IPS-15b (cell line): ENCODE results near the gene FHDC1.

Source experiments
- H3K27me3 ChIP-seq: one replicate; pipeline ENCODE4 v1.6.1; 2013; ENCODE audit warnings: low read length; ENCODE audit not compliant: control insufficient read depth, insufficient read depth
- H3K36me3 ChIP-seq: one replicate; pipeline ENCODE4 v1.6.1; 2013; ENCODE audit warnings: low read length; ENCODE audit not compliant: control insufficient read depth, insufficient read depth
- H3K4me1 ChIP-seq: one replicate; pipeline ENCODE4 v1.6.1; 2013; ENCODE audit warnings: mild to moderate bottlenecking, low read length; ENCODE audit not compliant: control insufficient read depth, insufficient read depth
- H3K4me3 ChIP-seq: one replicate; pipeline ENCODE4 v1.5.1; 2013; ENCODE audit warnings: low read depth, low read length
- H3K9ac ChIP-seq: one replicate; pipeline ENCODE4 v1.6.1; 2013; ENCODE audit warnings: low read depth, mild to moderate bottlenecking, low read length
- H3K9me3 ChIP-seq: one replicate; pipeline ENCODE4 v1.6.1; 2013; ENCODE audit warnings: mild to moderate bottlenecking, low read length; ENCODE audit not compliant: control insufficient read depth, insufficient read depth

Gene FHDC1

DNA sequence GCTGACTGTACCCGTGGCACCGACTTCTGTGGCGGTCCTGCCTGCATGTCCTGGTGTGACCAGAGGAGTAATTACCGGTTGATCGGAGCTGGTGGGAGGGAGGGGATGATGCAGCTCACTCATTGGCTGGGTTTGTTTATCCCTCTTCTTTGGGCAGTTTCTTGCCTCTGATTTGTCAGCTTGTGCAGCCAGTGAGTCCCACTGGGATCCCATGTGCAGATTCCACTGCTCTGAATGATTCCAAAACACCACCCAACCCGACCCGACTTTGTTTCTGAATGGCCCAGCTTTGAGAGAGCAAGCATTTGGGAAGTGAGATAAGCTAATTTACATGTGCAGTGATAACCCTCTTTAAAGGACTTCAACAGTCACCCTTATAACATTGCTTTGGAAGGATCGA lies 13.8 kb downstream of the FHDC1 start:
- H3K27me3 ChIP-seq, result no peaks in the 10 kb centered on the region
- no peak overlapping the region for H3K4me3 ChIP-seq
- no peaks in the 10 kb centered on the region for H3K9me3 ChIP-seq
- H3K9ac ChIP-seq, result no peak overlapping the region
- peaks cover 9% of the 10 kb centered on the region for H3K36me3 ChIP-seq
- H3K4me1 ChIP-seq, result peaks cover 21% of the 10 kb centered on the region

DNA sequence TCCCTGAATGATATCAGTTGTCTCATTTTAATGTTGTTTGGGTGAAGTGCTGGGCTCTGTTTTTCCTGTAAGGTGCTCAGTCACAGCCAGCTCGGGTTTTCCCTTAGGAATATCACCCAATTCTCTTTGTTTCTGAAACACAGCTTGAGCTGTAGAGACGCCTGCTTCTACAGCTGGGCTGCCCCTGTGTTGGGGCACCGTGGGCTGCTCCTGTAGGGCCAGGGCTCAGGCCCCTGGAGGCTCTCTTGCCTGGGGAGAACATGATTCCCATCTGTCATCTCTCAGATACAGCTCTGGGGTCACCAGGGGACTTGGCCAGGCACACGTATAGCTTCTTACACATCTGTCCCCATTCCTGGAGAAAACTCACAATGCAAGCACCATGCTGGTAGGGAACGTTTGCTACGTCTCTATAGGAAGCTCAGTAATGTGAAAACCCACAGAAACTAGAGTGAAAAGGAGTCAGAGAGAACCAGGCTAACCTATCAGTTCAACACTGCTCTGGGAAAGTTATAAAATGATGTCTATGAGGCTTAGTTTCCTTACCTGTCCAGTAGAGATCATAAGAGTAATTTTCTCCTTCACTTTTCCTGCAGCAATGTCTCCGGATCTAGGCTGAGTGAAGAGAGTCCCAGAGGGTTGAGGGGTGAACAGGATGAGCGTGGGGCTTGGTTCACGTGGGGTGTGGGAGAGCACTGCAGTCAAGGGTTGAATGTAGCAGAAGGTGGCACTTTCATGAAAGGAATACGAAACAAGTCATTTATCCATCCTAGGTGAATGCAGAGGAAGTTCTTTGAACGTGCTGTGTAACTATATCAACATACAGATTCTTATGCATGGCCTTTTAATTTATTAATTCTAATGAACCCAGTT lies 14.5 kb downstream of the FHDC1 start:
- H3K9ac ChIP-seq, result no peak overlapping the region
- no peaks in the 10 kb centered on the region for H3K27me3 ChIP-seq
- peaks cover 9% of the 10 kb centered on the region for H3K36me3 ChIP-seq
- H3K4me3 ChIP-seq, result no peak overlapping the region
- H3K4me1 ChIP-seq, result peaks cover 21% of the 10 kb centered on the region
- H3K9me3 ChIP-seq, result no peaks in the 10 kb centered on the region

DNA sequence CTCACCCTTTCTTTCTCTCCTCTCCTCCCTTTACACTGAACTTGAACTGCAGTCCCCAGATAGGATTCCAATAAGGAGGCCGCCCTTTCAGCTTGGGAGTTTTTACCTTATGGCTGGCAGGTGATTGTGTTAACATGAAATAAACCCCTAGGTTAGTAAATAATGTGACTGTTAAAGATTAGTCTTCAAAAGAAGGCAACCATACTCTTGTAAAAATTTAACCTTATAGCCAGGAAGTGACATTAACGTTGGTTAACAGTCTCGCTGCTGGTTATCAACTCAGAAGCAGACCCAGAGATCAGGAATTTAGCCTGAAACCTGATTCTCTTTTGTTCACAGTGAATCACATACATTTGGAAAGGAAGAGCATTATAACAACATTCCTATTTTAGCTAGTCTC lies 15.2 kb downstream of the FHDC1 start:
- Histone ChIP-seq H3K36me3 (peaks cover 9% of the 10 kb centered on the region), H3K4me3 (no peak overlapping the region), H3K9ac (no peak overlapping the region)

DNA sequence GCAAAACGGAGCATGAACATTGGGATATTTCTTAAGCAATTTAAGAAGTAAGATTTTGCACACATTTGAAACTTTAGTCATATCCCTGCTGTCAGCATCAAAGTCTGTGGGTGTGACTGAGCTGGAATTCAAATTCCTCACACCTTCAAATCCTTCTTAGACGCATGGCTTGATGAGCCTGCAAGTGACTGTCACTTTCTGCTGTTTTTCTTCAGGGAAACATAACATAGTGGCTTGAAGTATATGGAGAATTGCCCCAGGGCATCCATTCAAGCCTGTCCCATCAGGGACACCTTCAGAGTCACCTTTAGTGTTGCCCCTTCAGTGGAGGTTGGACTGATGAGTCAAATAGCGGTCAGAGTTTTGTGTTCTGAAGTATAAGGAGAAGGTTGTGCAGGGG lies 17.4 kb downstream of the FHDC1 start:
- no peak overlapping the region for H3K4me3 ChIP-seq
- H3K9me3 ChIP-seq, result no peaks in the 10 kb centered on the region
- H3K36me3 ChIP-seq, result peaks cover 7% of the 10 kb centered on the region
- no peak overlapping the region for H3K9ac ChIP-seq
- H3K27me3 ChIP-seq, result no peaks in the 10 kb centered on the region
- peaks cover 21% of the 10 kb centered on the region for H3K4me1 ChIP-seq

More for the DNA sequence above, 15.2 kb downstream of the FHDC1 start:
- Histone ChIP-seq H3K9me3 (no peaks in the 10 kb centered on the region), H3K4me1 (peaks cover 21% of the 10 kb centered on the region), H3K27me3 (no peaks in the 10 kb centered on the region)

DNA sequence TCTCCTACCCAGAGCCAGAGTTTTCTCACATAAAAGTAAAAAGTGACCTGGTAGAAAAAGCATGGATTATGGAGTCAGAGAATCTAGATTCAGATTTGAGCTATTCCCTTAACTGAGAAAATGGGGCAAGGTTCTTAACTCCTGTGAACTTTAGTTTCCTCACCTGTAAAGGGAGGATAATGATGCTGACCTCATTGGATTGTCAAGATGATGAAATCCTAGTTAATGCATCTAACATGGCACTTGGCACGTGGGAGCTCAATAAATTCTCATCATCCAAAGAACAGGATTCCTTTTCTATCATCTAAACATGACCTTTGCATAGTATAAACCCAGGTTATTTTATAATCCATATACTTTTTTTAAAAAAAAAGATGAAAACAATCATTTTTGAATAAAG lies 18.6 kb downstream of the FHDC1 start:
- H3K4me3 ChIP-seq, result no peak overlapping the region
- H3K9ac ChIP-seq, result no peak overlapping the region
- peaks cover 21% of the 10 kb centered on the region for H3K4me1 ChIP-seq
- H3K9me3 ChIP-seq, result no peaks in the 10 kb centered on the region
- H3K27me3 ChIP-seq, result no peaks in the 10 kb centered on the region
- peaks cover 7% of the 10 kb centered on the region for H3K36me3 ChIP-seq

DNA sequence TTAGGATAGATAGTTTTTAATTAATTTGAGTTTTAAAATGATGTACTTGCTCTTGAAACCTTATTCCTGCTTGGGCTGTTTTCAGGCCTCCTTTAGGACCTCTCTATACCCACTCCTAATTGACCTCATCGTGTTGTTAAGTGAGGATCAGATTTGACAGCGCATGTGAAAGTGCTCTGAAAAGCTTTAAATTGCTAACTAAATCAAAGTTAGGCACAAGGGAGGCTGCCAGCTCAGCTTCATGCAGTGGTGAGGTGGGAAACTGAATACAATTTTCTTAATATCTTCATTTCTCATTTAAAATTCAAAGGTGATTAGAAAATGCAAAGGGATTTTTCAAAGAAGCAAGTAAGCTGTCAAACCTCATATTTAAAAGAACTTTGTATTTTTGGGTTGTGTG lies 20.0 kb downstream of the FHDC1 start:
- no peak overlapping the region for H3K9ac ChIP-seq
- H3K9me3 ChIP-seq, result no peaks in the 10 kb centered on the region
- no peaks in the 10 kb centered on the region for H3K27me3 ChIP-seq
- H3K4me3 ChIP-seq, result no peak overlapping the region
- H3K36me3 ChIP-seq, result peaks cover 9% of the 10 kb centered on the region
- H3K4me1 ChIP-seq, result peaks cover 11% of the 10 kb centered on the region

DNA sequence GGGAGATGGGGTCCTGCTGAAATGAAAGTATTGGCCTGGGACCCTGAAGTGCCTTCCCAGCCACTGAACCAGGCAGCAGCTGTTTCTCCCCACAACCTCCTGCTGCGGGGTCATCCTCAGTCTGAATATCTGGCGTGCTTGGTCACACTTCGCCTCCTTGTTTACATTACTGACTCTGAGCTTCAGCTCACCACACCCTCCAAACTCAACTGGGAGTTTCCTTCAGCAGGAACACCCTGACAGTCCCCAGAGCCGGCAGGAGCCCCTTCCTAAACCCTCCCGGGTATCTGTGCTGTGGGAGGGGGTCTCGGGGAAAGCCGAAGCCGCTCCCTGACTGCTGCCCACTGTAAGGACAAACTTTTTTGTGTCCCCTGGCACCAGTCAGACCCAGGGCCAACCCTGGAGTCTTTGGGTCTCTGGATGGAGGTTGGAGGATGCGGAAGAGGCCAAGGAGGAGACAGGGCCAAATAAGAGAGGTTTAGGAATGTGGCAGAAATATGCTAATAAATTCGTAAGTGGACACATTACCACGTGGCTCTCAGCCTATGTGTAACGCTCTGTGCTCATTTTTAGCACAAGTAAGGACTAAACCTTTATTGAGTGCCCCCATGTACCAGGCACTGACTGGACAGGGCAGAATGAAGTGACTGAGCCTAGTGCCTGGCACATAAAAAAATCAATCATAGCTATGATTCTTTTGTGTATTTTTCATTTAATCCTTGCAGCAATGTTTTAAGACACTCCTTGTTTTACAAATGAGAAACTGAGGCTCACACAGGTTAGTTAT lies 20.7 kb downstream of the FHDC1 start:
- Histone ChIP-seq H3K9ac (no peak overlapping the region), H3K4me1 (peaks cover 4% of the 10 kb centered on the region), H3K9me3 (no peaks in the 10 kb centered on the region), H3K36me3 (peaks cover 9% of the 10 kb centered on the region), H3K27me3 (no peaks in the 10 kb centered on the region), H3K4me3 (no peak overlapping the region)

DNA sequence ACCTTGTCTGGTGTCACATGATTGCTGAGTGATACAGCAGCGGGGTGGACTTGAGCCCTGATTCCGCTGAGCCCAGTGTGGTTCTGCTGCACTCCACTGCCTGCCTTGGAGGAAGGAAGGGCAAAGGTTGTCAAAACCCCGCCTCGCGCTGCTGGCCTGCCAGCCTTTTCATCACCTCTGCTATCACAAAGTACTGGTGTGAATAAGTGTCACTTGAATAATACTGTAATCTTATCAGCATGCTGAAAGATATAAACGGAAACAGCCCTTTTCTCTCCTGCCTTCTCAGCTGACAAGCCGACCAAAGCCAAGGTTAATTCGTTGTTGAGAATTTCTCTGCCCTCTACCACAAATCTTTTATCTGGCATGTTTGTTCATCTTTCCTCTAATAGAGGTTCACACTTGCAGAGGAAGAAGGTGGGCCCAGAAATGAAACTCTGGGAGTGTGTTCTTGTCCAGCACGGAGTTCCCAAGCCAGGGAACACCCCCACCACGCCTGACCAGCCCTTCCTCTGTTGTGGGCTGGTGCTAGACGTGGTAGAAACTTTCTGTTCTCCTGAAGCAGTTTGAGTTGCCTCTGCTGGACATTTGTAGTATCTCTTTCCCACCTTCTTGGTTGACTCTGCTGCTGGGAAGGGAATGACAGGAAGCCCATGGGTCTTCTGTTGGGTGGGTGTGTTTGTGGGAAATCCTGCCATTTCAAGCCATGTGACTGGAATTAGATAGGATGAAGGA lies 21.5 kb downstream of the FHDC1 start:
- H3K9me3 ChIP-seq, result no peaks in the 10 kb centered on the region
- peaks cover 9% of the 10 kb centered on the region for H3K36me3 ChIP-seq
- H3K9ac ChIP-seq, result no peak overlapping the region
- H3K4me1 ChIP-seq, result no peaks in the 10 kb centered on the region
- H3K27me3 ChIP-seq, result no peaks in the 10 kb centered on the region
- H3K4me3 ChIP-seq, result no peak overlapping the region

DNA sequence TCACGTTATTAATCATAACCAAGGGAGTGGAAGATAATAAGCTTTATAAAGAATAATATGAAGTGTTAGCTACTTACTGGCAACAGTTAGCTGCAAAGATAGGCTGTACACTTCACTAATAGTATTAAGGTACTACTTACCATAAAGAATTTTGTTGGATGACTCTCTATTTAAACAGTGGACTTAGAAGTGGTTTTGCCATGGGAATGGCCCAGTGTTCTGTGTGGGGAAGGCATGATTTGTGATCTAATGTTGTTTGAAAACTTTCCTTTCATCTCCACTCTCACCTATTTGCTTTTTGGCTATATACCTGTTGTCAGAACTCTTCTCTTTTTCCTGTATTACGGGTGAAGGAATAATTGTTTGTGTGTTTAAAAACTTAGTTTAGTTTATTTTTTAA lies 23.0 kb downstream of the FHDC1 start:
- H3K4me1 ChIP-seq, result no peaks in the 10 kb centered on the region
- no peak overlapping the region for H3K4me3 ChIP-seq
- no peak overlapping the region for H3K9ac ChIP-seq
- H3K27me3 ChIP-seq, result no peaks in the 10 kb centered on the region
- peaks cover 9% of the 10 kb centered on the region for H3K36me3 ChIP-seq
- no peaks in the 10 kb centered on the region for H3K9me3 ChIP-seq

DNA sequence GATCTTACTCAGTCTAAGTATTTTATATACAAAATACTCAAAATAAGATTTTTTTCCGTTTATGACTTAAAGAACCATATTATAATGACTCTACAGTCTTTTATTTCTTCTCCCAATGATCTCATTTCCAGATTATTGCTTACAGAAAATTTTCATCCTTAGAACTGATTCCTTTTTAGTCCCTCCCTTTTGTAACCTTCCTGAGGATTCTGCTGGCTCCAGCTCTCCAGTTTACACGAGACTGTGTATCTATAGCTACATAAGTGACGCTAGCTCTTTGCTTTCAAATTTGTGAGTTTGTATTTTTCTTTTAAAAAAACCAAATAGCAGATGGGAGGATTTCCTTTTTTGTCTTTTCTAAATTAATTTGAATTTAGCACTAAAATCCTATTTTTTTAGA lies 24.0 kb downstream of the FHDC1 start:
- Histone ChIP-seq H3K9me3 (no peaks in the 10 kb centered on the region), H3K27me3 (no peaks in the 10 kb centered on the region), H3K36me3 (peaks cover 11% of the 10 kb centered on the region), H3K9ac (no peak overlapping the region), H3K4me3 (no peak overlapping the region), H3K4me1 (no peaks in the 10 kb centered on the region)

DNA sequence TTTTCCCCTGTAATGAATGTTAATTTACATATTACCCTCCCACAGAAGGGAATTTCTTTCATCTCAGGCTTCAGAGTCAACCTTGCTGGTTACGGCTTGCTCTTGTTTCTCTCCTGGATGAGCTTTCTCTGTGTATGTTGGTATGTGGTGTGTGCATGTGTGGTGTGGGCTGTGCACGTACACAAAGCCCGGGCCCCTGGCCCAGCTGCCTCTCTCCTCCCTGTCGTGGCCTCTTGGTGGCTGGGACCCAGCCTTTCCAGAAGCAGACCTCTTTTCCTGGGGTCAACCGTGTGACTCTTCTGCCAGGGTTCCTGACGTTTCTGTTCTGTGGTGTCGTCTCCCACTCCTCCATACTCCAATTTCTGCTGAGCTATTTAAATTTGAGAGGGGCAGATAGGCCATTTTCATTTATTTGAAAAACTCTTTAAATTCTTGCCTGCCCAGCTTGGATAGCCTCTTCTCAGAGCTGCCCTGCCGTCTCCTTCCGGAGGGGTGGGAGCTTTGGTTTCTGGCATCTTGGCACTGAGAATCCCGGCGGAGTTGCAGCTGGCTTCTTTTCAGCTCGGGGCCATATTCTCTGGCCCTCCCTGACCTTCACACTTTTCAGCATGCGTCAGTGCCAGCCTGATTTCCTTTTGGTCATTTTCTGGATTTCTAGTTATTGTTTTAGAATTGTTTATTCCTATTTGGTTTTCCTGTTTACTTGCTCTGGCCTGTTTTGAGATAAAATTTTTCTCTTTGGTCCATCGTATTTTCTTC lies 25.1 kb downstream of the FHDC1 start:
- H3K4me1 ChIP-seq, result no peaks in the 10 kb centered on the region
- peaks cover 20% of the 10 kb centered on the region for H3K36me3 ChIP-seq
- H3K4me3 ChIP-seq, result no peak overlapping the region
- no peaks in the 10 kb centered on the region for H3K27me3 ChIP-seq
- H3K9me3 ChIP-seq, result no peaks in the 10 kb centered on the region
- no peak overlapping the region for H3K9ac ChIP-seq
